Keratinocyte (primary cell): Measurements from ENCODE around the gene TDRD10.

Experiments used
- EZH2 ChIP-seq: IDR thresholded peaks from one replicate; pipeline ENCODE4 v1.6.1; 2012; ENCODE audit warnings: inconsistent platforms, mild to moderate bottlenecking, low read length, moderate library complexity
- TF ChIP-seq, protein P1 (sequence below), 3 experiments: IDR thresholded peaks in 1 of 3; conservative IDR thresholded peaks in 1 of 3; optimal IDR thresholded peaks in 1 of 3; 2 replicates in 2 of 3; 3 replicates in 1 of 3; pipeline versions ENCODE3 to v1.5.1; 2011; ENCODE audit warnings: low read length in 3 of 3, mild to moderate bottlenecking in 3 of 3, moderate library complexity in 2 of 3, control low read depth in 1 of 3, inconsistent platforms in 1 of 3; ENCODE audit not compliant: insufficient read depth in 2 of 3; ENCODE audit errors: extremely low read depth in 1 of 3

- TF ChIP-seq, protein P1, sequence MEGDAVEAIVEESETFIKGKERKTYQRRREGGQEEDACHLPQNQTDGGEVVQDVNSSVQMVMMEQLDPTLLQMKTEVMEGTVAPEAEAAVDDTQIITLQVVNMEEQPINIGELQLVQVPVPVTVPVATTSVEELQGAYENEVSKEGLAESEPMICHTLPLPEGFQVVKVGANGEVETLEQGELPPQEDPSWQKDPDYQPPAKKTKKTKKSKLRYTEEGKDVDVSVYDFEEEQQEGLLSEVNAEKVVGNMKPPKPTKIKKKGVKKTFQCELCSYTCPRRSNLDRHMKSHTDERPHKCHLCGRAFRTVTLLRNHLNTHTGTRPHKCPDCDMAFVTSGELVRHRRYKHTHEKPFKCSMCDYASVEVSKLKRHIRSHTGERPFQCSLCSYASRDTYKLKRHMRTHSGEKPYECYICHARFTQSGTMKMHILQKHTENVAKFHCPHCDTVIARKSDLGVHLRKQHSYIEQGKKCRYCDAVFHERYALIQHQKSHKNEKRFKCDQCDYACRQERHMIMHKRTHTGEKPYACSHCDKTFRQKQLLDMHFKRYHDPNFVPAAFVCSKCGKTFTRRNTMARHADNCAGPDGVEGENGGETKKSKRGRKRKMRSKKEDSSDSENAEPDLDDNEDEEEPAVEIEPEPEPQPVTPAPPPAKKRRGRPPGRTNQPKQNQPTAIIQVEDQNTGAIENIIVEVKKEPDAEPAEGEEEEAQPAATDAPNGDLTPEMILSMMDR (optimal IDR thresholded peaks at IDR 0.05 in 1 of 3, IDR thresholded peaks at IDR 0.05 in 1 of 3, conservative IDR thresholded peaks at IDR 0.05 in 1 of 3; ENCODE audit: extremely low read depth in 1 of 3, insufficient read depth in 2 of 3, low read length in 3 of 3): no peak
- TF ChIP-seq EZH2: no peak
Observed at GRCh38 chr1:154471304-154471703, 30.7 kb upstream of the TDRD10 start.
